Raji (cell line): ENCODE data around the gene TTC23.

Experiments
- POLR2A ChIP-seq: IDR thresholded peaks from 2 replicates; pipeline ENCODE4 v1.6.1; 2011; ENCODE audit warnings: low read depth, low read length, control low read depth; ENCODE audit not compliant: insufficient read depth

TTC23 gene

GRCh38 chr15:99180086-99180963, 69.1 kb downstream of the TTC23 start:
- no peak for TF ChIP-seq POLR2A

- no peak for TF ChIP-seq POLR2A
These were observed 71.7 kb downstream of the TTC23 start for GRCh38 chr15:99177679-99178078.

GRCh38 chr15:99176757-99177156, 72.6 kb downstream of the TTC23 start:
- TF ChIP-seq POLR2A = no peak

GRCh38 chr15:99174567-99175395, 74.6 kb downstream of the TTC23 start:
- TF ChIP-seq POLR2A = no peak

GRCh38 chr15:99172989-99173388, 76.4 kb downstream of the TTC23 start:
- no peak for TF ChIP-seq POLR2A

- no peak for TF ChIP-seq POLR2A
These were observed 77.2 kb downstream of the TTC23 start for GRCh38 chr15:99172171-99172570.

GRCh38 chr15:99170476-99171065, 78.8 kb downstream of the TTC23 start:
- TF ChIP-seq POLR2A = no peak

- no peak for TF ChIP-seq POLR2A
These were observed 79.5 kb downstream of the TTC23 start for GRCh38 chr15:99169769-99170311.

GRCh38 chr15:99168601-99169580, 80.5 kb downstream of the TTC23 start:
- no peak for TF ChIP-seq POLR2A

- no peak for TF ChIP-seq POLR2A
These were observed 81.7 kb downstream of the TTC23 start for GRCh38 chr15:99167640-99168039.

GRCh38 chr15:99167201-99167600, 82.2 kb downstream of the TTC23 start:
- no peak for TF ChIP-seq POLR2A

GRCh38 chr15:99165956-99166689, 83.3 kb downstream of the TTC23 start:
- no peak for TF ChIP-seq POLR2A

- TF ChIP-seq POLR2A = no peak
These were observed 84.2 kb downstream of the TTC23 start for GRCh38 chr15:99165020-99165790.

GRCh38 chr15:99164119-99164518, 85.3 kb downstream of the TTC23 start:
- TF ChIP-seq POLR2A = no peak
